A673 (cell line): Measurements from ENCODE around the gene LAMA5.

Experiments
- CTCF ChIP-seq: fragments of 300-800, 200-600 bp; sonication (generic); conservative IDR thresholded peaks from 2 replicates; pipeline ENCODE4 v1.5.1; 2017; ENCODE audit warnings: low read depth, mild to moderate bottlenecking, antibody characterized with exemption, low read length, moderate library complexity, mixed read lengths
- EZH2 ChIP-seq: fragments of 200-600 bp; sonication (generic); IDR thresholded peaks from 2 replicates; pipeline ENCODE4 v1.6.1; 2017; ENCODE audit warnings: borderline replicate concordance, low read depth, mild to moderate bottlenecking, mixed read lengths, antibody characterized with exemption, low read length; ENCODE audit not compliant: poor library complexity, severe bottlenecking

- no peak for TF ChIP-seq EZH2
- TF ChIP-seq CTCF = no peak
These were observed 45.1 kb downstream of the LAMA5 start for GRCh38 chr20:62321975-62322374.
